ENCODE results near the gene SLC4A2. TPM values are rescaled to one million over a fixed set of nuclear protein-coding genes. Genes with fewer than 3 reads are reported as not detected.

The SLC4A2 gene
- total RNA-seq, 1 donor from 2014 or later = 182 TPM

- Histone ChIP-seq H3K27me3 (ENCODE audit: low read depth) (no peaks in the 10 kb centered on the region), H3K4me1 (no peaks in the 10 kb centered on the region), H3K4me3 (no peak overlapping the region), H3K36me3 (peaks cover 100% of the 10 kb centered on the region), H3K9me3 (no peaks in the 10 kb centered on the region), H3K27ac (no peak overlapping the region)
- ATAC-seq = no peak
- intact Hi-C loops (cut with DNase I) = no loop called here
- no peak for TF ChIP-seq CTCF (IDR thresholded peaks at IDR 0.05)
- no peak for DNase-seq
These were observed 10.6 kb downstream of the SLC4A2 start for GRCh38 chr7:151069841-151070573.

- no peak overlapping the region for H3K4me3 ChIP-seq
- no peak for DNase-seq
- intact Hi-C loops (cut with DNase I) = no loop called here
- H3K36me3 ChIP-seq = peaks cover 100% of the 10 kb centered on the region
- no peak for ATAC-seq
- H3K9me3 ChIP-seq = no peaks in the 10 kb centered on the region
- no peaks in the 10 kb centered on the region for H3K27me3 ChIP-seq (ENCODE audit: low read depth)
- TF ChIP-seq CTCF (IDR thresholded peaks at IDR 0.05) = no peak
- no peaks in the 10 kb centered on the region for H3K4me1 ChIP-seq
- no peak overlapping the region for H3K27ac ChIP-seq
These were observed 11.2 kb downstream of the SLC4A2 start for GRCh38 chr7:151070574-151070960.

GRCh38 chr7:151071032-151071866, 11.9 kb downstream of the SLC4A2 start:
- Histone ChIP-seq H3K27me3 (ENCODE audit: low read depth) (no peaks in the 10 kb centered on the region), H3K36me3 (peaks cover 100% of the 10 kb centered on the region), H3K27ac (no peak overlapping the region), H3K4me1 (no peaks in the 10 kb centered on the region), H3K4me3 (no peak overlapping the region), H3K9me3 (no peaks in the 10 kb centered on the region)
- DNase-seq (no peak), ATAC-seq (no peak)
- intact Hi-C loops (cut with DNase I) = no loop called here
- no peak for TF ChIP-seq CTCF (IDR thresholded peaks at IDR 0.05)

GRCh38 chr7:151073990-151074389, 14.6 kb downstream of the SLC4A2 start:
- peaks cover 89% of the 10 kb centered on the region for H3K36me3 ChIP-seq
- H3K9me3 ChIP-seq = no peaks in the 10 kb centered on the region
- intact Hi-C loops (cut with DNase I) = no loop called here
- DNase-seq (no peak), ATAC-seq (no peak)
- no peaks in the 10 kb centered on the region for H3K27me3 ChIP-seq (ENCODE audit: low read depth)
- no peak for TF ChIP-seq CTCF (IDR thresholded peaks at IDR 0.05)
- H3K4me3 ChIP-seq = no peak overlapping the region
- peaks cover 8% of the 10 kb centered on the region for H3K4me1 ChIP-seq
- H3K27ac ChIP-seq = no peak overlapping the region

GRCh38 chr7:151074817-151075661, 15.7 kb downstream of the SLC4A2 start:
- TF ChIP-seq CTCF (IDR thresholded peaks at IDR 0.05) = no peak
- H3K4me1 ChIP-seq = peaks cover 19% of the 10 kb centered on the region
- peaks cover 78% of the 10 kb centered on the region for H3K36me3 ChIP-seq
- H3K27ac ChIP-seq = no peak overlapping the region
- ATAC-seq (no peak), DNase-seq (no peak)
- no peaks in the 10 kb centered on the region for H3K9me3 ChIP-seq
- no peak overlapping the region for H3K4me3 ChIP-seq
- no peaks in the 10 kb centered on the region for H3K27me3 ChIP-seq (ENCODE audit: low read depth)
- intact Hi-C loops (cut with DNase I) = no loop called here

Measured in lower lobe of right lung (tissue), 2 donors.